Glomerular visceral epithelial cell (primary cell): ENCODE measurements around the gene PLEKHG5.
"Not testable (repeated sequence)": the region's sequence is repeated elsewhere in the genome, so short reads cannot be mapped to it uniquely, and the experiment has no call there.

Source experiments
- DNase-seq: peaks from one replicate; pipeline ENCODE4 v3.0.0-alpha.2; 2016; ENCODE audit errors: extremely low spot score

PLEKHG5 gene

DNA sequence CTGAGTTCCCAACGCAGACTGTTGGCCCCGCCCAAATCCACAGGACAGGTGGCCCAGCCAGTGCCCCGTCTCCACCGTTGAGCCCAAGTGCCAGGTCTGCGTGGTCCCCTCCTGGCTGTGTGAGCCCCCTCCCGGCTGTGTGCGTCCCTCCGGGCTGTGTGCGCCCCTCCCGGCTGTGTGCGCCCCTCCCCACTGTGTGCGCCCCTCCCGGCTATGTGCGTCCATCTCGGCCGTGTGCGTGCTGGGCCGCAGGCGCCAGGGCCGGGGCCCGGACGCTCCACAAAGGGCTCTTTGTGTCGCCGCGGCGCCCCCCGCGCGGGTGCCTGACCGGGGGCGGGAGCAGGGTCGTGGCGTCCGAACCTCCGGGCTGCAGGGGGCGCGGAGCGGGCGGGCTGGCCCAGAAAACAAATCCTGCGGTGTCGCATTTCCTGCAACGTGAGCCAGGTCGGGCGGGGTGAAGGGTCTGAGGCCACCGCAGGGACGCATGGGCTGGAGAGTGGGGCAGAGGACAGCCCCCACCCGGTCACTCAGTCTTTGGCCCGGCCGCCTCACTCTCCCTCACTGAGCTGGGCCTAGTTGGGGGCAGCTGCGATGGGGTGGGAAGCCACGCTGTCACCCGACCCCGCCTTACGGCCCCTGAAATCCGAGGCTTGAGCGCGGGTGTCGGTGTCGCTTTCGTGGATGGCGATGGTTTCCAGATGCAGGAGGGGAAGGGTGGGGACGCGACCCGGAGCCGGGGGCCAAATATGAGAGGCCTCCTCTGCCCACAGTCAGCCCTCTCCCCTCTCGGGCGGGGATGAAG lies 44.2 kb downstream of the PLEKHG5 start:
- no peak for DNase-seq

DNA sequence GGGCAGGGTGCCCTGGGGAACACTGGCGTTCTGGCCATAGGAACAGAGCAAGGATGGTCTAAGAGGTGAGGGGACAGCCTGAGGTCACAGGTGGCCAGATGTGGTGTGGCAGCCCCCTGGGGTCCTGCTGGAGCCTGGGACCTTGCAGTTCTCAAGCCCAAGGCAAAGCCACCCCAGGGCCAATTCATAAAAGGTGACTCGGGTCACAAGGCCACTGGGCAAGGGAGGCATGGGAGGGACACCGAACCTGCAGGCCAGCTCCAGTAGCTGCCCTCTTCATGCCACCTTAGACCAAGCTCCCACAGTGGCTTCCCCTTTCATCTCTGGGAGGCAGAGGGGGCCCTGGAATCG lies 44.8 kb downstream of the PLEKHG5 start:
- DNase-seq = no peak

- not testable (repeated sequence) for DNase-seq
Measured at GRCh38 chr1:6445929-6446328, 45.5 kb downstream of the PLEKHG5 start.

GRCh38 chr1:6445062-6445763 lies 46.3 kb downstream of the PLEKHG5 start:
- peak; percentile 31 for DNase-seq

- no peak for DNase-seq
Measured at GRCh38 chr1:6444377-6444776, 47.1 kb downstream of the PLEKHG5 start.

GRCh38 chr1:6443339-6444115 lies 47.9 kb downstream of the PLEKHG5 start:
- DNase-seq = no peak

DNA sequence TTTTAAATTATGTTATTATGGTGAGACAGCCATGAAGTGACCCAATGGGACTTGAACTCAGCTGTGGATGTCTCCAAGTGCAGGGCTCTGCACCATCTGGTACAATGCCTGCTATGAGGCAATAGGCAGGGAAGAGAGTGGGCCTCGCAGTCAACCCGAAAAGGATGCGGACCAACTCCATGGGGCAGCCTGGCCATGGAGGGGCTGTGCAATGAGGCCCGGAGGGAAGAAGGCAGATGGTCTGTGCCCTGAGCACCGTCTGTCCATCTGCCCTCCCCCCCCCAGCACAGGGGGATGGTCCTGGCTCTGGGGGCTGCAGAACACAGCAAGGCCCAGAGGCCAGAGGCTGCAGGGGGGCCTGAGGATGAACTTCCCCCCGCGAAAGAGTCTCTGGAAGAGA lies 49.9 kb downstream of the PLEKHG5 start:
- DNase-seq = no peak

- DNase-seq = peak; percentile 79
Measured at GRCh38 chr1:6440198-6441126, 51.0 kb downstream of the PLEKHG5 start.

- peak; percentile 69 for DNase-seq
Measured at GRCh38 chr1:6438047-6438525, 53.4 kb downstream of the PLEKHG5 start.

GRCh38 chr1:6437012-6437700 lies 54.3 kb downstream of the PLEKHG5 start:
- DNase-seq = peak; percentile 75

- not testable (repeated sequence) for DNase-seq
Measured at GRCh38 chr1:6436277-6436676, 55.2 kb downstream of the PLEKHG5 start.

GRCh38 chr1:6435547-6435946 lies 55.9 kb downstream of the PLEKHG5 start:
- DNase-seq = no peak

GRCh38 chr1:6435129-6435528 lies 56.3 kb downstream of the PLEKHG5 start:
- no peak for DNase-seq

DNA sequence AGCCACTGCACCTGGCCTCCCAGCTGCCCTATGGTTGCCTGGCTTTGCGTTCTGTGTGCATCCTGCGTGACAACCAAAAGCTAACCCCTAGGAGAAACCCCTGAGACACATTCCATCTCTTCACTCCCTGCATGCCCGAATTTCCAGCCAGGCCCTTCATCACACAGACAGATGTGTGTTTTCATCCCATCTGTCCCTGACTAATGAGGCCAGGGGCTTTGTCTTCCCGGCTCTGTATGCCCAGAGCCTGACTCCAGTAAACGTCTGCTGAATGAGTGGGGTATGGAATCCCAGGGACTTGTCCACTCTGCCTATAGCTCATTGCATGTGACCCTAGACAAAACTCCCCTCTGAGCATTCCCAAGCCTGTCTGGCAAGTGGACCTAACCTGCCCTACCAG lies 57.3 kb downstream of the PLEKHG5 start:
- DNase-seq = no peak

GRCh38 chr1:6431645-6432579 lies 59.6 kb downstream of the PLEKHG5 start:
- not testable (repeated sequence) for DNase-seq

DNA sequence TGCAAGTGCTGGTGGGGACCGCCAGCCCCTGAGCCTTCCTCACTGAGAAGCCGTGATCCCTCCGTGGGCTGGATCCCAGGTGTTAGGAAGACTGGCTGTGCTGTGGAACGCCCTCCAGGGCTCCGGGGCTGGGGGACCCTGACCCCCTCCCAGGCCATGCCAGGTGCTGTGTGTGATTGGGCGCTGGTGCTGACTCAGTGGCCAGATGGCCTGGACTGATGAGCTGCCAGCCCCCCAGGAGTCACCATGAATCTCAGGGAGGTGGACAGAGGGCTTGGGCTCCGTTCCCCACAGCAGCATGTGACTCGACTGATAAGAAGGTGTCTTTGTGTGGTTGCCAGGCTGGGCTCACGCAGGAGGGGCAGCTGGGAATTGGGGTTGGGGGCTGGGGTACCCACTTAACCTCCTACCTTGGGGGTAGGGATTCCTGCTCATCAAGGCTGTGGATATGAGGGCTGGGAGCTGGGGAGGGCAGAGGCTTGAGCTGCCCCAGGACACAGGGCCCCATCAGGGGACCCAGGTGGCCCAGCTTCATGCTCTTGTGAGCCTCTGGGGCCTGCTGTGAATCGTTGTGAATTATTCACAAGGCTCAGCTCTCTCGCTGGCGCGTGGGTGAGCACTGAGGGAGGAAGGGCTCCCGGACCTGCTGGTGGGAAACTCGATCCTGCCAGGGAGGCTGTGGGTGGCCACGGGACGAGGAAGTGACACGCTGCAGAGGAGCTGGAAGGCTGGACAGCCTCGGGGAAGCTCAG lies 61.6 kb downstream of the PLEKHG5 start:
- not testable (repeated sequence) for DNase-seq

GRCh38 chr1:6428453-6428852 lies 63.0 kb downstream of the PLEKHG5 start:
- DNase-seq = not testable (repeated sequence)

- DNase-seq = no peak
Measured at GRCh38 chr1:6427441-6428390, 63.8 kb downstream of the PLEKHG5 start.
